GM23338 (cell line): ENCODE measurements around the gene CHMP1B. TPM values are rescaled to one million over a fixed set of nuclear protein-coding genes. Genes with fewer than 3 reads are reported as not detected.
A peak's percentile ranks its signal among the peaks of the same experiment; 100 is the strongest.

Source experiments
- ATAC-seq: fragments of 200-7000 bp; cut with Tn5 transposase; 3 replicates; pipeline ENCODE4 v1.9.1; 2020
- DNase-seq: peaks from one replicate; pipeline ENCODE4 v3.0.0-alpha.2; 2015; ENCODE audit warnings: low spot score
- H2AFZ ChIP-seq: fragments of 200-600 bp; sonication (generic); 2 replicates; pipeline ENCODE4 v1.8.0; 2016; ENCODE audit warnings: antibody characterized with exemption, mild to moderate bottlenecking, moderate library complexity
- H3F3A ChIP-seq: fragments of 200-600 bp; sonication (generic); replicated peaks from 2 replicates; pipeline ENCODE4 v1.8.0; 2017; ENCODE audit warnings: antibody characterized with exemption, mixed run types, low read depth
- H3K27ac ChIP-seq: fragments of 200-600 bp; sonication (generic); 2 replicates; pipeline ENCODE4 v1.6.1; 2016; ENCODE audit warnings: low read depth
- H3K27me3 ChIP-seq: fragments of 200-600 bp; sonication (generic); 2 replicates; pipeline ENCODE4 v1.8.0; 2016; ENCODE audit warnings: mild to moderate bottlenecking, mixed run types, moderate library complexity; ENCODE audit not compliant: insufficient read depth
- H3K36me3 ChIP-seq: fragments of 200-600 bp; sonication (generic); 2 replicates; pipeline ENCODE4 v1.8.0; 2016; ENCODE audit warnings: mild to moderate bottlenecking; ENCODE audit not compliant: insufficient read depth
- H3K4me1 ChIP-seq: fragments of 200-600 bp; sonication (generic); 2 replicates; pipeline ENCODE4 v1.8.0; 2016; ENCODE audit warnings: mild to moderate bottlenecking, moderate library complexity; ENCODE audit not compliant: insufficient read depth
- H3K4me2 ChIP-seq: fragments of 200-600 bp; sonication (generic); 2 replicates; pipeline ENCODE4 v1.7.1; 2017; ENCODE audit warnings: mixed run types
- H3K4me3 ChIP-seq: fragments of 200-600 bp; sonication (generic); 2 replicates; pipeline ENCODE4 v1.6.1; 2016; ENCODE audit warnings: mixed run types
- H3K79me2 ChIP-seq: fragments of 200-600 bp; sonication (generic); replicated peaks from 2 replicates; pipeline ENCODE4 v1.8.0; 2017; ENCODE audit warnings: mild to moderate bottlenecking; ENCODE audit not compliant: insufficient read depth
- H3K9me2 ChIP-seq: fragments of 200-600 bp; sonication (generic); 2 replicates; pipeline ENCODE4 v1.8.0; 2017; ENCODE audit not compliant: insufficient read depth
- H4K20me1 ChIP-seq: fragments of 200-600 bp; sonication (generic); replicated peaks from 2 replicates; pipeline ENCODE4 v1.8.0; 2017; ENCODE audit warnings: mild to moderate bottlenecking; ENCODE audit not compliant: insufficient read depth
- H3K27ac Mint-ChIP-seq: 2 replicates; pipeline ENCODE4 v1.8.0; 2020; ENCODE audit warnings: inconsistent platforms, mild to moderate bottlenecking, moderate library complexity, mixed read lengths
- H3K27me3 Mint-ChIP-seq: 3 replicates; pipeline ENCODE4 v1.8.0; 2022; ENCODE audit warnings: low read depth, mild to moderate bottlenecking, moderate library complexity, mixed read lengths, inconsistent platforms; ENCODE audit not compliant: insufficient read depth, poor library complexity
- H3K36me3 Mint-ChIP-seq: 3 replicates; pipeline ENCODE4 v1.8.0; 2021; ENCODE audit warnings: low read depth, mild to moderate bottlenecking, inconsistent platforms, moderate library complexity, mixed read lengths
- H3K4me1 Mint-ChIP-seq: 3 replicates; pipeline ENCODE4 v1.8.0; 2020; ENCODE audit warnings: mild to moderate bottlenecking, inconsistent platforms, mixed read lengths
- H3K4me3 Mint-ChIP-seq: 3 replicates; pipeline ENCODE4 v1.8.0; 2021; ENCODE audit warnings: moderate library complexity, mild to moderate bottlenecking, inconsistent platforms, mixed read lengths
- H3K9me3 Mint-ChIP-seq: 3 replicates; pipeline ENCODE4 v1.8.0; 2020; ENCODE audit warnings: moderate library complexity, mild to moderate bottlenecking, inconsistent platforms, mixed read lengths
- EZH2 ChIP-seq: fragments of 200-600 bp; sonication (generic); IDR thresholded peaks from one replicate; pipeline ENCODE4 v1.8.0; 2017; ENCODE audit warnings: antibody characterized with exemption, mild to moderate bottlenecking, low read depth; ENCODE audit not compliant: unreplicated experiment
- EZH2phosphoT487 ChIP-seq: fragments of 200-600 bp; sonication (generic); IDR thresholded peaks from one replicate; pipeline ENCODE4 v1.8.1; 2018; ENCODE audit warnings: antibody characterized with exemption; ENCODE audit not compliant: unreplicated experiment
- JUNB ChIP-seq: IDR thresholded peaks from one replicate; pipeline ENCODE4 v1.6.1; 2016; ENCODE audit warnings: antibody characterized with exemption; ENCODE audit not compliant: unreplicated experiment
- POLR2AphosphoS5 ChIP-seq: IDR thresholded peaks from 2 replicates; pipeline ENCODE4 v1.6.1; 2016; ENCODE audit warnings: antibody characterized with exemption, low read depth
- ZNF114 ChIP-seq: fragments of 250-450 bp; sonication (Bioruptor Pico); IDR thresholded peaks from 2 replicates; pipeline ENCODE4 v1.5.0; 2020; ENCODE audit warnings: mild to moderate bottlenecking, moderate library complexity
- ZNF331 ChIP-seq: fragments of 250-450 bp; sonication (Bioruptor Pico); IDR thresholded peaks from 2 replicates; pipeline ENCODE4 v1.5.0; 2020; ENCODE audit warnings: low read depth, mild to moderate bottlenecking, moderate library complexity
- ZNF462 ChIP-seq: fragments of 250-450 bp; sonication (Bioruptor Pico); IDR thresholded peaks from 2 replicates; pipeline ENCODE4 v1.5.0; 2020; ENCODE audit warnings: mild to moderate bottlenecking, moderate library complexity
- polyA plus RNA-seq: library from polyadenylated mRNA; unstranded; fragments of >200 nt; fragmentation: Nextera tagmentation; extraction: Ambion mirVana; gene quantifications from 2 replicates; pipeline ENCODE4 v1.2.1, GENCODE V29; 2016
- total RNA-seq: library from RNA; depleted of rRNA; stranded (reverse); fragments of >200 nt; shearing (Covaris generic); gene quantifications from 2 replicates; pipeline ENCODE4 v1.2.3, GENCODE V29; 2014

The CHMP1B gene
- total and polyA plus RNA-seq, 2 experiments from 2014 or later: 41.8 to 52.1 TPM

- Histone ChIP-seq H2AFZ (no peak overlapping the region), H3K79me2 (no peaks in the 10 kb centered on the region), H3K4me3 (no peak overlapping the region), H3K27me3 (no peaks in the 10 kb centered on the region), H3K9me2 (no peaks in the 10 kb centered on the region), H3K4me2 (no peak overlapping the region), H3K4me1 (peaks cover 18% of the 10 kb centered on the region), H3F3A (peaks cover 8% of the 10 kb centered on the region; the same call in 1 of the 2 replicates), H3K27ac (no peak overlapping the region), H3K36me3 (no peaks in the 10 kb centered on the region), H4K20me1 (no peaks in the 10 kb centered on the region)
- Mint-ChIP-seq H3K4me3 (no peak overlapping the region), H3K27ac (no peak overlapping the region), H3K9me3 (no peaks in the 10 kb centered on the region), H3K27me3 (peaks cover 4% of the 10 kb centered on the region), H3K36me3 (no peaks in the 10 kb centered on the region), H3K4me1 (peaks cover 24% of the 10 kb centered on the region)
- DNase-seq (no peak), ATAC-seq (no peak)
- TF ChIP-seq ZNF331 (no peak), POLR2AphosphoS5 (no peak), EZH2 (no peak), ZNF462 (CRISPR knock-in tag) (no peak)
These were observed 48.6 kb upstream of the CHMP1B start for GRCh38 chr18:11802586-11802985.

GRCh38 chr18:11807233-11807632 lies 44.0 kb upstream of the CHMP1B start:
- ATAC-seq: no peak
- H3K4me1 ChIP-seq: peaks cover 45% of the 10 kb centered on the region
- no peaks in the 10 kb centered on the region for H3K9me3 Mint-ChIP-seq
- no peak overlapping the region for H2AFZ ChIP-seq
- TF ChIP-seq ZNF114 (CRISPR knock-in tag) (no peak), EZH2phosphoT487 (no peak), EZH2 (no peak), JUNB (no peak)
- peaks cover 10% of the 10 kb centered on the region; the same call in 1 of the 2 replicates for H3F3A ChIP-seq
- H4K20me1 ChIP-seq: no peaks in the 10 kb centered on the region
- H3K36me3 ChIP-seq: no peaks in the 10 kb centered on the region
- H3K27ac Mint-ChIP-seq: peak overlapping the region; percentile 76
- H3K4me3 Mint-ChIP-seq: no peak overlapping the region
- H3K27ac ChIP-seq: peak overlapping the region; percentile 88
- no peaks in the 10 kb centered on the region for H3K9me2 ChIP-seq
- no peak overlapping the region for H3K4me3 ChIP-seq
- H3K4me2 ChIP-seq: peak overlapping the region; percentile 7
- H3K27me3 ChIP-seq: no peaks in the 10 kb centered on the region
- DNase-seq: no peak
- H3K27me3 Mint-ChIP-seq: peaks cover 20% of the 10 kb centered on the region
- no peaks in the 10 kb centered on the region for H3K79me2 ChIP-seq
- H3K36me3 Mint-ChIP-seq: no peaks in the 10 kb centered on the region
- peaks cover 56% of the 10 kb centered on the region for H3K4me1 Mint-ChIP-seq
